ENCODE measurements around the gene LRRC75B.

The LRRC75B gene

DNA sequence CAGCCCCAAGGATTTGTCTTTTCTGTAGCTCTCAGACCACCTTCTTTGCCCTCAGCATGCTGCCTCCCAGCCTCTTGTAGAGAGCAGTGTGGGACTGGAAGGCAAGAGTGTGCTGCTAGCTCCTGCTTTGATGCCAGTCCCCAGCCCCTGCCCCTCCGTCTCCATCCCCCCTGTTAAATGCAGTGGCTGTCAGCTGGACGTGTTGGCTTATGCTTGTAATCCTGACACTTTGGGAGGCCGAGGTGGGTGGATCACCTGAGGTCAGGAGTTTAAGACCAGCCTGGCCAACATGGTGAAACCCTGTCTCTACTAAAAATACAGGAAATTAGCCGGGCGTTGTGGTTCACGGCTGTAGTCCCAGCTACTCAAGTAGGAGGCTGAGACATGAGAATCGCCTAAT, 21.6 kb downstream of the LRRC75B start:
- TF ChIP-seq ZNF549 (tag by site-specific recombination; IDR thresholded peaks at IDR 0.05) (no peak), ZFP41 (tag by site-specific recombination; IDR thresholded peaks at IDR 0.05; ENCODE audit: borderline replicate concordance) (no peak), EGR2 (tag by site-specific recombination; IDR thresholded peaks at IDR 0.05; ENCODE audit: low read depth) (no peak), ZNF223 (tag by site-specific recombination; IDR thresholded peaks at IDR 0.05) (no peak), HOXA7 (CRISPR knock-in tag; IDR thresholded peaks at IDR 0.05; ENCODE audit: borderline replicate concordance) (no peak), PRDM10 (tag by site-specific recombination; IDR thresholded peaks at IDR 0.05) (no peak), RBAK (tag by site-specific recombination; IDR thresholded peaks at IDR 0.05) (no peak), ZNF398 (tag by site-specific recombination; IDR thresholded peaks at IDR 0.05) (no peak), TSHZ1 (tag by site-specific recombination; IDR thresholded peaks at IDR 0.05; ENCODE audit: borderline replicate concordance) (no peak), ZNF621 (tag by site-specific recombination; IDR thresholded peaks at IDR 0.05) (no peak), ZNF548 (tag by site-specific recombination; IDR thresholded peaks at IDR 0.05) (no peak), REPIN1 (tag by site-specific recombination; IDR thresholded peaks at IDR 0.05; ENCODE audit: low read depth) (no peak), ZNF341 (tag by site-specific recombination; IDR thresholded peaks at IDR 0.05; ENCODE audit: low read depth) (no peak), KLF7 (tag by site-specific recombination; IDR thresholded peaks at IDR 0.05; ENCODE audit: borderline replicate concordance) (no peak), ZEB2 (tag by site-specific recombination; IDR thresholded peaks at IDR 0.05) (no peak), KLF1 (tag by site-specific recombination; IDR thresholded peaks at IDR 0.05) (no peak)
- TF ChIP-seq, protein P1, sequence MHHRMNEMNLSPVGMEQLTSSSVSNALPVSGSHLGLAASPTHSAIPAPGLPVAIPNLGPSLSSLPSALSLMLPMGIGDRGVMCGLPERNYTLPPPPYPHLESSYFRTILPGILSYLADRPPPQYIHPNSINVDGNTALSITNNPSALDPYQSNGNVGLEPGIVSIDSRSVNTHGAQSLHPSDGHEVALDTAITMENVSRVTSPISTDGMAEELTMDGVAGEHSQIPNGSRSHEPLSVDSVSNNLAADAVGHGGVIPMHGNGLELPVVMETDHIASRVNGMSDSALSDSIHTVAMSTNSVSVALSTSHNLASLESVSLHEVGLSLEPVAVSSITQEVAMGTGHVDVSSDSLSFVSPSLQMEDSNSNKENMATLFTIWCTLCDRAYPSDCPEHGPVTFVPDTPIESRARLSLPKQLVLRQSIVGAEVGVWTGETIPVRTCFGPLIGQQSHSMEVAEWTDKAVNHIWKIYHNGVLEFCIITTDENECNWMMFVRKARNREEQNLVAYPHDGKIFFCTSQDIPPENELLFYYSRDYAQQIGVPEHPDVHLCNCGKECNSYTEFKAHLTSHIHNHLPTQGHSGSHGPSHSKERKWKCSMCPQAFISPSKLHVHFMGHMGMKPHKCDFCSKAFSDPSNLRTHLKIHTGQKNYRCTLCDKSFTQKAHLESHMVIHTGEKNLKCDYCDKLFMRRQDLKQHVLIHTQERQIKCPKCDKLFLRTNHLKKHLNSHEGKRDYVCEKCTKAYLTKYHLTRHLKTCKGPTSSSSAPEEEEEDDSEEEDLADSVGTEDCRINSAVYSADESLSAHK (tag by site-specific recombination; IDR thresholded peaks at IDR 0.05) = no peak
- TF ChIP-seq, protein P2, sequence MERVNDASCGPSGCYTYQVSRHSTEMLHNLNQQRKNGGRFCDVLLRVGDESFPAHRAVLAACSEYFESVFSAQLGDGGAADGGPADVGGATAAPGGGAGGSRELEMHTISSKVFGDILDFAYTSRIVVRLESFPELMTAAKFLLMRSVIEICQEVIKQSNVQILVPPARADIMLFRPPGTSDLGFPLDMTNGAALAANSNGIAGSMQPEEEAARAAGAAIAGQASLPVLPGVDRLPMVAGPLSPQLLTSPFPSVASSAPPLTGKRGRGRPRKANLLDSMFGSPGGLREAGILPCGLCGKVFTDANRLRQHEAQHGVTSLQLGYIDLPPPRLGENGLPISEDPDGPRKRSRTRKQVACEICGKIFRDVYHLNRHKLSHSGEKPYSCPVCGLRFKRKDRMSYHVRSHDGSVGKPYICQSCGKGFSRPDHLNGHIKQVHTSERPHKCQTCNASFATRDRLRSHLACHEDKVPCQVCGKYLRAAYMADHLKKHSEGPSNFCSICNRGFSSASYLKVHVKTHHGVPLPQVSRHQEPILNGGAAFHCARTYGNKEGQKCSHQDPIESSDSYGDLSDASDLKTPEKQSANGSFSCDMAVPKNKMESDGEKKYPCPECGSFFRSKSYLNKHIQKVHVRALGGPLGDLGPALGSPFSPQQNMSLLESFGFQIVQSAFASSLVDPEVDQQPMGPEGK (tag by site-specific recombination; IDR thresholded peaks at IDR 0.05) = no peak
- Histone ChIP-seq H3K36me3 (ENCODE audit: control insufficient read depth in 2 of 2, insufficient read depth in 1 of 2, low read length in 2 of 2) (peaks cover 77 to 87% of the 10 kb centered on the region in 2 experiments), H3K4me1 (ENCODE audit: control insufficient read depth, insufficient read depth, low read length) (no peaks in the 10 kb centered on the region), H3K27ac (ENCODE audit: extremely low read depth, low read depth, low read length) (no peak overlapping the region), H3K9me3 (ENCODE audit: control insufficient read depth, insufficient read depth, low read depth, low read length) (no peaks in the 10 kb centered on the region), H3K4me3 (ENCODE audit: low read depth, low read length) (no peak overlapping the region)
- POLR2A ChIA-PET = no interaction called here
- CTCF ChIA-PET = interaction anchor here (0.6 kb wide), 1 partner anchor 218 kb away, joined by 3 read pairs; no protein-coding TSS in a partner anchor

Data from HEK293 (cell line).